HG03175 (cell line): ENCODE measurements around the gene CHKA.
"Not testable (repeated sequence)": the region's sequence is repeated elsewhere in the genome, so short reads cannot be mapped to it uniquely, and the experiment has no call there.

Experiments used
- ATAC-seq: cut with Tn5 transposase; IDR thresholded peaks from one replicate; pipeline ENCODE4 v1.9.1; 2021; ENCODE audit warnings: mild to moderate bottlenecking, moderate library complexity; ENCODE audit not compliant: unreplicated experiment

The CHKA gene

GRCh38 chr11:68117853-68118470 lies 3.2 kb downstream of the CHKA start:
- ATAC-seq, result no peak

DNA sequence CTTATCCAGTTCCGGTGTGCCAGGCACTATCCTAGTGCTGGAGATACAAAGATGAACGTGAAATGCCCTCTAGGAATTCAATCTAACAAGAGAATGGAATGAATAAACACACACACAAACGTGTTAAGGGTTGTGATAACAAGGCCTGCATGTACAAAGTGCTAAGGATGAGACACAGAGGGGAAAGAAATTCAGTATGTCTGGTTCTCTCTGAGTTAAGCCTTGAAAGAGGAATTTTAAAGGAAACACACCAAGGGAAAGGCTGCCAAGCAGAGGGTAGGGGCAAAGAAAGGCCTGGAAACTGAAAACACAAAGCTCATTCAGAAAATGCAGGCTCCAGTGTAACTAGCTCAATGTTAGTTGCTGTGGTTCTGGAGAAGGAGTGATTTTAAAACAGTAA lies 4.2 kb downstream of the CHKA start:
- no peak for ATAC-seq

- ATAC-seq, result no peak
Measured at GRCh38 chr11:68116126-68116525, 5.1 kb downstream of the CHKA start.

GRCh38 chr11:68115285-68115684 lies 5.9 kb downstream of the CHKA start:
- no peak for ATAC-seq

DNA sequence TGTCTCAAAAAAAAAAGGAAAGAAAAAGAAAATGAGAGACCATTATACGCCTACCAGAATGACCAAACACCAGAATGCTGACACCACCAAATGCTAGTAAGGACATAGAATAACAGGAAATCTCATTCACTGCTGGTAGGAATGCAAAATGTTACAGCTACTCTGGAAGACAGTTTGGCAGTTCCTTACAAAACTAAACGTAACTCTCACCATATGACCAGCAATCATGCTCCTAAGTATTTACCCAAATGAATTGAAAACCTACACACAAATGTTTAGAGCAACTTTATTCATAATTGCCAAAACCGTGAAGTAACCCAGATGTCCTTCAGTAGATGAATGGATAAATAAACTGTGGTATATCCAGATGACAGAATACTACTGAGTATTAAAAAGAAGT lies 7.2 kb downstream of the CHKA start:
- ATAC-seq, result no peak

- ATAC-seq, result no peak
Measured at GRCh38 chr11:68107689-68108088, 13.5 kb downstream of the CHKA start.

DNA sequence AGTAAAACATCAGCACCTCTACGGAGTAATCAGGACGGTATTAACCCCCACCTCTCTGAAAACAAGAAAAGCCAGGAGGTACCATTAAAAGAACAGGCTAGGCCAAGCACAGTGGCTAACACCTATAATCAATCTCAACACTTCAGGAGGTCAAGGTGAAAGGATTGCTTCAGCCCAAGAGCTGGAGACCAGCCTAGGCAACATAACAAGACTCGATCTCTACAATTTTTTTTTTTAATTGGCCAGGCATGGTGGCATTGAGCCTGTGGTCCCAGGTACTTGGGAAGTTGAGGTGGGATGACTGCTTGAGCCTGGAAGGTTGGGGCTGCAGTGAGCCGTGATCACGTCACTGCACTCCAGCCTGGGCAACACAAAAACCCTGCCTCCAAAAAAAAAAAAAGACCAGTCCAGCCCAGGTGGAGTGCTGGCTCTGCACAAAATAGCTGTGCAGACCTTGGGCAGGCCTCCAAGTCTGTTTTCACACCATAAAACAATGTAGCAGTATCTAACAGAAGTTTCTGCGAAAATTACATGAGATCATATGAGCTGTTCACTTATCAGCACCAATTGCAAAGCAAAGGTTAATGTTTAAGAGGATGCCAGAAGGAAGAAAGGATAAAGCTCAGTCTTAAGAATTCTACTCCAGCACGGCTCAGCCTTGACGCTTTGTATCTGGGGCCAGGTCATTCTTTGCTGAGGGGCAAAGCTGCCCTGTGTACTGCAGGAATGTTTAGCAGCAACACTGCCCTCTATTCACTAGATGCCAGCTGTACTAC lies 14.8 kb downstream of the CHKA start:
- no peak for ATAC-seq

DNA sequence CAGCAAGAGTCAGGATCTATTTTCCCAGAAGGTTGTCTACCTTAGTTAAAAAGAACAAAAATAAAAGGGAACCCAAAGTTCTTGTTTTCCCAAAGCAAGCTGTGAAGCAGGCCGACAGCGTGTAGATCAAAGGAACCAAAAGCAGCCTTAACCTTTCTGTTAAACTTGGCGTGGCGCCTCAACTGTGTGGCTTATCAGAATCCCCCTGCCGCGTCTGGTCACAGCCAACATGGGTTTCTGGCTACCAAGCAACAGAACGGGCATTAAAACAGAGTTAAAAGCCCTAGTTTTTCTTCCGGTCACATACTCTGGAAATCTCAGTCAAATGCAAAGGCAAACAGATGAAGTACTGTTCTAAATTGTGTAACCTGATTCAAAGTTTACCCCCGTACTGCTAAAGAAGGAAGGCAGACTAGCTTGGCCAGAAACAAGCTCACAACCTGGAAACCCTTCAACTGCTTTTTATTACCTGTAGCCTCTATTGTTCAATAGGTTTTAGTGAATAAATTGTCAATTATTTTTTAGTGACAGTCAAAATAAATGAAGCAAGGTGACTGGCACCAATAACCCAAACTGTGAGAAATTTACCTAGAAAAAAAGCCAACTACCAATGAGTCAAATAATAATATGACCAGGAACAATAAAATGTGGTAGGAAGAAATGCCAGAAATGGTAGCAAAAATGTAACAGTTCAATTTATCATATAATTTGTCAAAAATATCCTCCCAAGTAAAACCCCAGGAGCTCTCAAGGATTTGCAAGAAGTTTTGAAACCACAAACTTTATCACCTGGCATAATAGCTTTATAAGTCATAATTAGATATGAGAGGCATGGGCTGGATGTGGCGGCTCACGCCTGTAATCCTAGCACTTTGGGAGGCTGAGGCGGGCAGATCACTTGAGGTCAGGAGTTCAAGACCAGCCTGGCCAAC lies 21.4 kb downstream of the CHKA start:
- no peak for ATAC-seq

DNA sequence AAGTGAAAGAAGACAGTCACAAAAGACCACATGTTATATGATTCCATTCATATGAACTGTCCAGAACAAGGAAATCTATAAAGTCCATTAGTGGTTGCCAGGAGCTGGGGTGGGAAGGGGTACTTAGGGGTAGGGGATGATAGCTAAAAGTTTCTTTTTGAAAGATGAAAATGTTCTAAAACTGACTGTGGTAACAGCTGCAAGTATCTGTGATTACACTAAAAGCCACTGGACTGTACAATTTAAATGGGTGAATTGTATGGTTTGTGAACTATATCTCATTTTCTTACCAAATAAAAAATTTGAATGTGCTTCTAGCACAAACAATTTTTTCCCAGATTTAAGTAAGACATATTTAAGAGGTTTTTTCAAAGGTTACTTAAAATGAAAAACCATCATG lies 22.1 kb downstream of the CHKA start:
- ATAC-seq, result no peak

DNA sequence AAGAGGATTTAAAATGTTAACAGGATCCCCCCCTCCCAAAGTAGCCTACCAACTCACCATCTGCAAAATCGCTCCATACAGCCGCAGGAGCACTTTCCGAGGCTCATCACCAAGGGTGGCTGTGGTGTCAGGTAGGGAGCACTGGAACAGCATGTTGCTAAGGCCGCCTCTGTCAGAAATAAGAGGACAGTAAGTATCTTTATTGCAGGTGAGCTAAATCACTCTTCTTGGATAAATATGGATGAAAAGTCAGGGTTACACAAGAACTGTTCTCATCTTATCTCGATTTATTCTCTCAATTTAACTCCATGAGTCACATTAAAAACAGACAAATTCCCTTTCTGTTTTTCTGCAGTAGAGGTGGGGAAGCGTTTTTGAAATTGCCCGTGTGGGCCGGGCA lies 24.2 kb downstream of the CHKA start:
- ATAC-seq, result no peak

DNA sequence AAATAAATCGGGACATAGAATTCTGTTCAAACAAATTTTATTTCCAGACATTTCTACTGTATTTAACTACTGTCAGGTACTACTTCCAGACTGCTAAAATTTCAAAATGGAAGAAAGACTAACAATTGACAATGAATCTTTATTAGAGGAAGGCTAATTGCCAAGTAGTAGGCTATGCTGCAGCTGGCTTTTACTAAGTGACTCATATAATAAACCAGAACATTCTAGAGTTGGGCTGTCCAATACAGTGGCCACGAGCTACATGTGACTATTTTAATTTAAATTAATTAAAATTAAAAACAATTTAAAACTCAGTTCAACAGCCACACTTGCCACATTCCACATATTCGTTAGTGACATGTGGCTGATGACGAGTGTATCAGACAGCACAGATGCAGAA lies 27.6 kb downstream of the CHKA start:
- ATAC-seq, result no peak

DNA sequence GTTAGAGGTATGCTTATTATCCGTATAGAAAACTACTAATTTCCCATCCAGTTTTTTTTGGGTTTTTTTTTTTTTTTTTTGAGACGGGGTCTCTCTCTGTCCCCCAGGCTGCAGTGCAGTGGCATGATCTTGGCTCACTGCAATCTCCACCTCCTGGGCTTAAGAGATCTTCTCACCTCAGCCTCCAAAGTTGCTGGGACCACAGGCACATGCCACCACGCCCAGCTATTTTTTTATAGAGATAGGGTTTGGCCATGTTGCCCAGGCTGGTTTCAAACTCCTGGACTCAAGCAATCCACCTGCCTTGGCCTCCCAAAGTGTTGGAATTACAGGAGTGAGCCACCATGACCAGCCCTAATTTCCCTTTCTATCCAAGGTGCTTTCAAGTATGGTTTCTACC lies 28.2 kb downstream of the CHKA start:
- not testable (repeated sequence) for ATAC-seq

GRCh38 chr11:68092411-68092810 lies 28.8 kb downstream of the CHKA start:
- no peak for ATAC-seq

DNA sequence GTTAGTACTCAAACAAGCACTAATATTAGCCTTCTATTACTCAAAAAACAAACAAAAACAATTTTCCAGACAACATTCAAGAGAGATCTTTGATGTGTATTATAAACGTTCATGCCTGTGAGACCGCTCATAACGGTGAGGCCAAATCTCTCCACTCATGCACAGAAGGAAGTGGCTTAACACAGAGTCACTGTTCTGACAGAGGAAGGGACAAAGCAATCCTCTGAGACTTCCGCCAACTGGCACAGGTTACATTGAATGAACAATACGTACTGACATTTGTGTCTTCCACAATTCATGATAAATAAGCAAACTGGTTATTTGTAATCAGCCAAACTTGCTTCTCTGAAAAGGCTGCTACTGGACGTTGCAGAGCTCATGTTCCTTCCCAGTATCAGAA lies 30.5 kb downstream of the CHKA start:
- no peak for ATAC-seq

DNA sequence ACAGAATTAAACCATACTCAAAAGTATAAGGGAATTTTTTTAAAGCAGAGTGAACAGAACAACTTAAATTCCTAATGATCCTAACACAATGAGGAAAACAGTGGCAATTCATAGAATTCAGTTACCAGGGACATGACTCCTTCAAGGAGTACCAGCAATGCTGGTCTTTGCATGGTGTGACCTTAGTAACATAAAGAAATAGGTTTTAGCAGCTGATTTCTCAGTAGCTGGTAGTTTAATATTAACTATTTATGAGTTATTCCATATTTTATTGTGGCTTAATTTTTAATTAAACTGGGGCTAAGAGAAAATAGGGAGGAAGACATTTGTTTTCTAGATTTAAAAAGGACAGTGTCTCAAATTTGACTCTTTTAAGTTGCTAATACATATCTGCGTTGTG lies 30.9 kb downstream of the CHKA start:
- no peak for ATAC-seq

DNA sequence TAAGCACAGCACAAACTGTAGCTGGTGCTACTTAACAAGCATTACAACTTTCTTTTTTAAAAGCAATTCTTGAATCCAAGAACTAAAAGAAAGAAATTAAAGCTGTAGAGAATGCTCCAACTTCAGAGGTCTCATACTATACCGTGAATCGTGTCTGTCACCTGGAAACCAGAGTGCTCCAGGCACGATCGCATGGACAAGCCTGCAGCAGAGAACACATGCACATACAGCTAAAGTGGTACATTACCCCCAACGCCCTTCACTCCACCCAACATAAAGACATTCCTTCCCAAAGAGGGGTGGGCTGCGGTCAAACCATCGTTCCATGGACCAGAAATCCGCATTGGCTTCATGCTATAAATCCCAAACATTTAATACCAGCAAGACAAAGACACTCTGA lies 31.5 kb downstream of the CHKA start:
- no peak for ATAC-seq

GRCh38 chr11:68083517-68083916 lies 37.7 kb downstream of the CHKA start:
- no peak for ATAC-seq

DNA sequence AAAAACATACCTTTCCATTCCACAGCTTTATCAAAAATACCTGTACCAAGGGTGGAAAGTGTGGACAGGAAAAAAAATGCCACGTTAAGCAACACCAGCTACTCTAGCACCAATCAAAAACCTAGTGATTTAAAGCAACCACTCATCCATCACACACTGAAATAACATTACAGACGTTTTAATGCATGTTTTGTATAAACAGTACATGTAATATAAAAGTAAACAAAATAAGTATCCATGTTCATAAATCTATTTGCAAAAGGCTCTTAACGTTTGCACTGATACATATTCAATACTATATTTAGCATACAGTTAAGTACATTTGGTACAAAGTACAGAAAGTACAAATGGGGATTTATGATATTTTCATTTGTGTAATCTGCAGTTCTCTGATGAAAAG lies 38.7 kb downstream of the CHKA start:
- no peak for ATAC-seq

DNA sequence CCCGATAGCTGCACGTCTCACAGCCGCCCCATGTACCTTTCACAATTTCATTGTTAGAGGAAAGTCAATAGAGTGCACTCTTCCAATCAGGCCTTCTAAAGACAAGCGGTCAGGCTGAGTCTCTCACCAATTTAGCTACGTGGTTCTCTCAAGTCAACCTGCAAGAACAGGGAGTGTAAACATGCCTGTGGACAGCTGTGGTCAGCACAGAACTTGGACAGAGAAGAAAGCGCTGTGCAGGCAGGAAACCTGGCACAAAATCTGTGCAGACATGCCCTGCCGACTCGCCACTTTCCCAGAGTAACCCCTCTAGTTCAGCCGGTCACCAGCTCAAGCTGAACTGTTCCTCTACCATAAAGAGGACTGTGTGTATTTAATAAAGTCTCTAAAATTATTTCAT lies 39.5 kb downstream of the CHKA start:
- ATAC-seq, result no peak

DNA sequence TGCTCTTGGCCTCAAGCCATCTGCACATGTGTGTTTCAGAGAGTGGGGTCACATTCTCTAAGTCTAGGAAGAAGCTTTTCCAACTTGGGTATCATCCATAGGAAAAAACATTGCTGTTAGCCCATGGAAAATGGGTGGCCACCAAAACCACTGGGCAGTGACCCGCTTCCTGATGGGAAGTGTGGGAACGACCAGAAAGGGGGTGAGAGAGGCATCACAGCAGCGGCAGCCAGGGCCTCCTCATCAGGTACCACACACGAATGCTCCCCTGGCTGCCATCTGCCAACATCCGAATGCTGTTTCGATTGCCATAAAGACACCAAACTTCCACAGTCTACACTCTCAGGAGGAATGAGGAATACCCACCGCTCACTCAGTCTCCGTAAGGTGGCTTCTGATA lies 40.3 kb downstream of the CHKA start:
- no peak for ATAC-seq

DNA sequence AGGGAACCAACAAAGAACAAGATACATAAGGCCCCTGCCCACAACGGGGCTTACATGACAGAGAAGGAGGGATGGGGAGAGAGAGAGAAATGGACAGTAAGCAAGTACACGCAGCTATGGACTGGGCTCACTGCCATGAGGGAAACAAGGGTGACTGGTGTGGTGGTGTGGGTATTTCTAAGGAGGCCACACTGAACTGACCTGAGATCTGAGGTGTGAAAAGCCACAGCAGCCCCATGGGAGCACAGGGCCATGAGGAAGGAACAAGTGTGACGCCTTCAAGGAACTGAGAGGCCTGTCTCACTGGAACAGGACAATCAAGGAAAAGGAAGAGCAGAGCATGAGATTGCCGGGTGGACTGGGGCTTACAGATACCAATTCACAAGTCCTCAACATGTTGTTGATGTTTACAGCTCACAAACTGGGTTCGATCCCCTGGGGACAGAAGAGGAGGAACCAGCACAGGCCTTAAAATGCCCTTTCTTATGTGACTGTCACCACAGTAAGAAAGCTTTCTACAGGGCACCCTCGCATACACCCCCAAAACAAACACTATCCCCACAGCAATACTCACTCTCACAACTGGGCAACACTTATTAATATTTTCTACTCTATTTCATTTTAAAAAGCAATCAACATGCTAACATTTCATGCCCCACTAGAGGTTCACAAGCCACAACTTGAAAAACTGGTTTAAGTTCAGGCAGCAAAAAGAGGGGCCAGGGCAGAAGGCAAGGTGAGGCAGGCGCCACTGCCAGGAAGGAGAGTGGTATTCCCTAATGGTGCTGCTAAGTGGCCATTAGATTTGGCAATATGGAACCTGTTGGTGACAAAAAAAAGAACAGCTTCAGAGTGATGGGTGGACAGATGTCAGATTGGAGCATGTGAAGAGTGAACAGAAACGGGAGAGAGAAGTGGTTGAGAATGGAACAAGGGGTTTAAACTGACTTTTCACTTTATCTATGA lies 43.3 kb downstream of the CHKA start:
- ATAC-seq, result peak; percentile 77
